TTC549 (cell line): Measurements from ENCODE around the gene SENP1.

ENCODE experiments used
- FAIRE-seq: peaks from 2 replicates; lab custom pipeline; 2012; peaks lifted over from hg19 to GRCh38; lab: Jason Lieb, UNC

Gene SENP1

DNA sequence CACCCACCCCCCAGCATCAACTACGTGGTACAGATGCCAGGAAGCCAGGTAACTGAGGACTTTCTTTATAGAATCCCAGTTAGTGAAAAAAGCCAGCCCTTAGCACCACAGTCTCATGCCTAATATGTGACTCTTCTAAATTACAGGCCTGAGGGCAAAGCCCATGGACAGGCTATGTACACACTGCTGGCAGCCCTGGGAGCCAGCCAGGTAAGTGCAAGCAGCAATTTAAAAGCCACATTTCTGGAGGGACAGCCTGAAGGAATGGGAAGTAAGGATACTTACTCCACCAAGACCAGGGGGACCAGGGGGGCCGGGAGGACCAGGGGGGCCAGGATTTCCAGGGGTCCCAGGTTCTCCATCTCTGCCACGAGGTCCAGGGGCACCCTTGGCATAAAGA lies 108.6 kb downstream of the SENP1 start:
- no peak for FAIRE-seq

DNA sequence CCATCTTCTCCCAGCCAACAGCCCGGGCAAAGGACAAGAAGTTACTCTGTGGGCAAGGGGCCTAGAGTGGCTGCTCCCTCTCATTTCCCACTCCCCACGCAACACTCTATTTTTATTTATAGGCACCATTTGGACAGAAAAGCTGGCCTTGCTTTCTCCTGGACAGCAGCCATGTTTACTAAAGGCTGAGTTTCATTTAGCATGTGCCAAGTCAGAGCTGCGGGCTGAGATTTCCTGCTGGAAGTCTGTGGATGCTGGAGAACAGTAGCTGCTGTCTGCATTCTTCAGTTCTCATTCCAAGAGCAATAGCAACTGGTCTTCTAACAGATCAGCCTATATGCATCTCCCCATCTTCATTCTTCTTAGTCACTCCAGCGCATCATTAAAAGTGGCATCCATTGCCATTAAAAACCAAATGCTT lies 109.9 kb downstream of the SENP1 start:
- FAIRE-seq, result no peak

GRCh38 chr12:47993491-47993890 lies 112.4 kb downstream of the SENP1 start:
- no peak for FAIRE-seq
